Measurements from ENCODE around the gene CENPL. TPM values are rescaled to one million over a fixed set of nuclear protein-coding genes. Genes with fewer than 3 reads are reported as not detected.
A peak's percentile ranks its signal among the peaks of the same experiment; 100 is the strongest.

CENPL gene
- total and polyA plus RNA-seq, 9 of the 15 experiments (the other 6 are each of a cell fraction or from before 2014, with no cell fraction given): 33.0 to 52.7 (median 39.7) TPM

- TF ChIP-seq ZNF318 (IDR thresholded peaks at IDR 0.05; ENCODE audit: borderline replicate concordance in 1 of 2, low read depth in 1 of 2) (no peak; a peak in 1 of 4 replicates), LCOR (CRISPR knock-in tag; IDR thresholded peaks at IDR 0.05) (peak; percentile 83), CBFB (CRISPR knock-in tag; IDR thresholded peaks at IDR 0.05) (no peak; the same call in 1 of the 2 replicates), PURB (CRISPR knock-in tag; IDR thresholded peaks at IDR 0.05; ENCODE audit: low read depth) (no peak), MYBL2 (IDR thresholded peaks at IDR 0.05; ENCODE audit: low read depth) (peak; percentile 99), MYBL2 (CRISPR knock-in tag; IDR thresholded peaks at IDR 0.05; ENCODE audit: borderline replicate concordance) (peak; percentile 97; the same call in 1 of the 2 replicates), ZNF699 (CRISPR knock-in tag; IDR thresholded peaks at IDR 0.05; ENCODE audit: insufficient replicate concordance) (no peak), CBX1 (IDR thresholded peaks at IDR 0.05; ENCODE audit: low read depth) (peak; percentile 15; the same call in 1 of the 2 replicates), ZNF589 (CRISPR knock-in tag; IDR thresholded peaks at IDR 0.05; ENCODE audit: low read depth) (no peak; the same call in 1 of the 2 replicates), POLR2B (IDR thresholded peaks at IDR 0.05; ENCODE audit: low read depth, partially characterized antibody) (peak; percentile 91), ZBTB34 (CRISPR knock-in tag; IDR thresholded peaks at IDR 0.05) (no peak), FOXA1 (IDR thresholded peaks at IDR 0.05; ENCODE audit: borderline replicate concordance) (no peak), ESRRB (CRISPR knock-in tag; IDR thresholded peaks at IDR 0.05; ENCODE audit: borderline replicate concordance) (no peak), ZNF507 (tag; conservative IDR thresholded peaks at IDR 0.05) (no peak), ZBTB9 (CRISPR knock-in tag; IDR thresholded peaks at IDR 0.05) (no peak), ZNF76 (CRISPR knock-in tag; IDR thresholded peaks at IDR 0.05; ENCODE audit: borderline replicate concordance) (no peak), FOXP1 (CRISPR knock-in tag; IDR thresholded peaks at IDR 0.05) (no peak; the same call in 1 of the 2 replicates)
Measured at GRCh38 chr1:173824315-173825081, at the start of gene CENPL, which contains the start of gene DARS2 (continued).
